Neural progenitor cell (in vitro differentiated cells): Measurements from ENCODE around the gene HEATR5A.

Experiments
- EZH2 ChIP-seq: fragments of 200-600 bp; sonication (generic); IDR thresholded peaks from 2 replicates; pipeline ENCODE4 v1.6.1; 2017; ENCODE audit warnings: antibody characterized with exemption, mild to moderate bottlenecking, moderate library complexity
- EZH2phosphoT487 ChIP-seq: fragments of 200-600 bp; sonication (generic); IDR thresholded peaks from 2 replicates; pipeline ENCODE4 v1.6.1; 2017; ENCODE audit warnings: antibody characterized with exemption
- TF ChIP-seq, protein P1 (sequence below): fragments of 200-600 bp; sonication (generic); IDR thresholded peaks from 2 replicates; pipeline ENCODE4 v1.5.1; 2017; ENCODE audit warnings: antibody characterized with exemption, mild to moderate bottlenecking

DNA sequence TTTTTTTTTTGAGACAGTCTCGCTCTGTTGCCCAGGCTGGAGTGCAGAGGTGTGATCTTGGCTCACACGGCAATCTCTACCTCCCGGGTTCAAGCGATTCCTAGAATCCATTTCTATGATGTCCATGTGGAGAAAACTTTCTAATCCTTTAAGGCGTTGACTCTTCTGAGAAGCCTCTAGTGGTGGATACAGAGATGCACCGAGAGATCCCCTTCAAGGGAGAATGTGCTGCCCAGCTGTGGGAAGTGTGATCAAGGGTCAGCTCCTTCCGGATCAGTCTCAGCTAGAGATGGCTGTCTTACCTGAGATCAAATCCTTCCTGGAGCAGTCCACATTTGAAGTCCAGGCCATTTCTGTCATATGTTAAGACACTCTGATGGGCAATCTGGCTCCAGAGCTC, 120.1 kb downstream of the HEATR5A start:
- TF ChIP-seq, protein P1, sequence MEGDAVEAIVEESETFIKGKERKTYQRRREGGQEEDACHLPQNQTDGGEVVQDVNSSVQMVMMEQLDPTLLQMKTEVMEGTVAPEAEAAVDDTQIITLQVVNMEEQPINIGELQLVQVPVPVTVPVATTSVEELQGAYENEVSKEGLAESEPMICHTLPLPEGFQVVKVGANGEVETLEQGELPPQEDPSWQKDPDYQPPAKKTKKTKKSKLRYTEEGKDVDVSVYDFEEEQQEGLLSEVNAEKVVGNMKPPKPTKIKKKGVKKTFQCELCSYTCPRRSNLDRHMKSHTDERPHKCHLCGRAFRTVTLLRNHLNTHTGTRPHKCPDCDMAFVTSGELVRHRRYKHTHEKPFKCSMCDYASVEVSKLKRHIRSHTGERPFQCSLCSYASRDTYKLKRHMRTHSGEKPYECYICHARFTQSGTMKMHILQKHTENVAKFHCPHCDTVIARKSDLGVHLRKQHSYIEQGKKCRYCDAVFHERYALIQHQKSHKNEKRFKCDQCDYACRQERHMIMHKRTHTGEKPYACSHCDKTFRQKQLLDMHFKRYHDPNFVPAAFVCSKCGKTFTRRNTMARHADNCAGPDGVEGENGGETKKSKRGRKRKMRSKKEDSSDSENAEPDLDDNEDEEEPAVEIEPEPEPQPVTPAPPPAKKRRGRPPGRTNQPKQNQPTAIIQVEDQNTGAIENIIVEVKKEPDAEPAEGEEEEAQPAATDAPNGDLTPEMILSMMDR, result peak; percentile 28
- TF ChIP-seq EZH2 (no peak), EZH2phosphoT487 (no peak)
